LNCaP clone FGC (cell line): ENCODE measurements around the gene FAM107A.

Experiments
- DNase-seq: peaks from one replicate; pipeline ENCODE4 v3.0.0-alpha.2; 2011; ENCODE audit warnings: low read depth
- H3K4me3 ChIP-seq: 2 replicates; pipeline ENCODE4 v1.5.1; 2011; ENCODE audit warnings: mild to moderate bottlenecking, low read depth, low read length, control low read depth
- CTCF ChIP-seq: IDR thresholded peaks from 2 replicates; pipeline ENCODE4 v1.5.1; 2012; ENCODE audit warnings: mild to moderate bottlenecking; ENCODE audit not compliant: control insufficient read depth, insufficient read depth; ENCODE audit errors: extremely low read depth

Gene FAM107A

GRCh38 chr3:58575971-58576652, 1.1 kb downstream of the FAM107A start:
- no peak for TF ChIP-seq CTCF
- no peak for DNase-seq
- no peak overlapping the region for H3K4me3 ChIP-seq

GRCh38 chr3:58574682-58575081, 2.5 kb downstream of the FAM107A start:
- H3K4me3 ChIP-seq: no peak overlapping the region
- no peak for DNase-seq
- TF ChIP-seq CTCF: no peak

- DNase-seq: no peak
- no peak for TF ChIP-seq CTCF
- H3K4me3 ChIP-seq: no peak overlapping the region
These were observed 3.1 kb downstream of the FAM107A start for GRCh38 chr3:58574106-58574505.

GRCh38 chr3:58573640-58574039, 3.6 kb downstream of the FAM107A start:
- DNase-seq: no peak
- H3K4me3 ChIP-seq: no peak overlapping the region
- TF ChIP-seq CTCF: no peak

- no peak for TF ChIP-seq CTCF
- no peak overlapping the region for H3K4me3 ChIP-seq
- DNase-seq: no peak
These were observed 4.5 kb downstream of the FAM107A start for GRCh38 chr3:58572634-58573230.

- H3K4me3 ChIP-seq: no peak overlapping the region
- TF ChIP-seq CTCF: no peak
- DNase-seq: no peak
These were observed 5.1 kb downstream of the FAM107A start for GRCh38 chr3:58572013-58572633.
